Stimulated activated naive CD8-positive, alpha-beta T cell treated with anti-CD3 and anti-CD28 coated beads, Interleukin-15, Interleukin-2, amounts not matched to agents 100 U/mL and 50 U/mL, for 24 hours (primary cell): Measurements from ENCODE around the gene NDUFS7.
"Not testable (repeated sequence)": the region's sequence is repeated elsewhere in the genome, so short reads cannot be mapped to it uniquely, and the experiment has no call there.

Experiments used
- ATAC-seq: fragments of 150-1000 bp; cut with Tn5 transposase; one replicate; pipeline ENCODE4 v1.10.0; 2021
- DNase-seq: peaks from one replicate; pipeline ENCODE4 v3.0.0; 2021

NDUFS7 gene

GRCh38 chr19:1434040-1434366 lies 50.3 kb downstream of the NDUFS7 start:
- no peak for DNase-seq
- ATAC-seq: no peak

GRCh38 chr19:1434577-1435060 lies 50.9 kb downstream of the NDUFS7 start:
- ATAC-seq: no peak
- DNase-seq: no peak

- ATAC-seq (no peak), DNase-seq (no peak)
Measured at GRCh38 chr19:1435378-1435989, 51.8 kb downstream of the NDUFS7 start.

GRCh38 chr19:1437609-1438008 lies 53.9 kb downstream of the NDUFS7 start:
- DNase-seq (no peak), ATAC-seq (no peak)

- peak; percentile 97 for DNase-seq
- ATAC-seq: peak; percentile 84
Measured at GRCh38 chr19:1438035-1438932, 54.6 kb downstream of the NDUFS7 start, which contains the start of gene RPS15. RPS15 (plus strand) TSS chr19:1438396; CDS start chr19:1438426, 30 bp downstream.

- ATAC-seq: no peak
Measured at GRCh38 chr19:1438933-1439354, 55.2 kb downstream of the NDUFS7 start.

GRCh38 chr19:1439525-1440417 lies 56.1 kb downstream of the NDUFS7 start:
- ATAC-seq, DNase-seq: not testable (repeated sequence)

More at GRCh38 chr19:1438933-1439354, 55.2 kb downstream of the NDUFS7 start:
- no peak for DNase-seq

- DNase-seq (no peak), ATAC-seq (no peak)
Measured at GRCh38 chr19:1440418-1440801, 56.7 kb downstream of the NDUFS7 start.

GRCh38 chr19:1441022-1441426 lies 57.3 kb downstream of the NDUFS7 start:
- ATAC-seq: no peak
- DNase-seq: no peak

- DNase-seq (no peak), ATAC-seq (no peak)
Measured at GRCh38 chr19:1441677-1442438, 58.2 kb downstream of the NDUFS7 start.
